ENCODE data around the gene SLC39A11. TPM values are rescaled to one million over a fixed set of nuclear protein-coding genes. Genes with fewer than 3 reads are reported as not detected.

Gene SLC39A11
- total and polyA plus RNA-seq, 8 donors, result 5.2 to 62.0 (median 12.9) TPM

GRCh38 chr17:72839131-72839725 is 253.3 kb downstream of the SLC39A11 start:
- H3K4me1 ChIP-seq, result no peaks in the 10 kb centered on the region
- WGBS, 5 donors, result 73 to 92% (median 83%) methylated on average over 2 of the region's 2 CpGs
- no peak overlapping the region for H3K4me3 ChIP-seq
- no peak overlapping the region for H3K27ac ChIP-seq
- DNase-seq, result no peak
- H3K36me3 ChIP-seq, result peaks cover 0 to 66% (median 45%) of the 10 kb centered on the region in 4 donors
- H3K27me3 ChIP-seq, result no peaks in the 10 kb centered on the region
- peaks cover 2 to 8% (median 6%) of the 10 kb centered on the region in 4 donors for H3K9me3 ChIP-seq
- intact Hi-C loops (cut with DNase I; ENCODE audit: low total_unique reads), result no loop called here
- TF ChIP-seq POLR2A (IDR thresholded peaks at IDR 0.05), result no peak
- TF ChIP-seq POLR2AphosphoS5 (IDR thresholded peaks at IDR 0.05), result no peak
- TF ChIP-seq EP300 (IDR thresholded peaks at IDR 0.05), result no peak
- no peak for TF ChIP-seq CTCF (IDR thresholded peaks at IDR 0.05)

GRCh38 chr17:72838581-72838980 is 253.9 kb downstream of the SLC39A11 start:
- H3K27ac ChIP-seq, result no peak overlapping the region

DNA sequence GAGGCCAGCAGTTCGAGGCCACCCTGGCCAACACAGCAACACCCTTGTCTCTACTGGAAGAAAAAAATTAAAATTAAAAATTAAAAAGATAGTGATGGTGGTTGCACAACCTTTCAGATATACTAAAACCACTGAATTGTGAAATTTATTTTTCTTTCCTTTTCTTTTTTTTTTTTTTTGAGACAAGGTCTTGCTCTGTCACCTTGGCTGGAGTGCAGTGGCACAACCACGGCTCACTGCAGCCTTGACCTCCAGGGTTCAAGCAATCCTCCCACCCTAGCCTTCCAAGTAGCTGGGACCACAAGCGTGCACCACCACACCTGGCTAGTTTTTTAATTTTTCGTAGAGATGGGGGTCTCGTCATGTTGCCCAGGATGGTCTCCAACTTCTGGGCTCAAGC is 254.4 kb downstream of the SLC39A11 start:
- peaks cover 0 to 58% (median 45%) of the 10 kb centered on the region in 4 donors for H3K36me3 ChIP-seq
- no peak overlapping the region for H3K27ac ChIP-seq
- no peaks in the 10 kb centered on the region for H3K4me1 ChIP-seq
- 93 to 96% (median 95%) methylated on average over 5 of the region's 5 CpGs for WGBS, 5 donors
- intact Hi-C loops (cut with DNase I; ENCODE audit: low total_unique reads), result no loop called here
- no peaks in the 10 kb centered on the region for H3K27me3 ChIP-seq
- peaks cover 2 to 8% (median 6%) of the 10 kb centered on the region in 4 donors for H3K9me3 ChIP-seq
- H3K4me3 ChIP-seq, result no peak overlapping the region
- TF ChIP-seq CTCF (IDR thresholded peaks at IDR 0.05), result no peak
- TF ChIP-seq POLR2A (IDR thresholded peaks at IDR 0.05), result no peak
- TF ChIP-seq EP300 (IDR thresholded peaks at IDR 0.05), result no peak
- no peak for TF ChIP-seq POLR2AphosphoS5 (IDR thresholded peaks at IDR 0.05)
- DNase-seq, result no peak

More at GRCh38 chr17:72838581-72838980, 253.9 kb downstream of the SLC39A11 start:
- Histone ChIP-seq H3K4me1 (no peaks in the 10 kb centered on the region), H3K27me3 (no peaks in the 10 kb centered on the region), H3K4me3 (no peak overlapping the region), H3K9me3 (peaks cover 2 to 8% (median 6%) of the 10 kb centered on the region in 4 donors), H3K36me3 (peaks cover 0 to 62% (median 45%) of the 10 kb centered on the region in 4 donors)
- no peak for TF ChIP-seq POLR2AphosphoS5 (IDR thresholded peaks at IDR 0.05)
- TF ChIP-seq POLR2A (IDR thresholded peaks at IDR 0.05), result no peak
- no peak for TF ChIP-seq CTCF (IDR thresholded peaks at IDR 0.05)
- TF ChIP-seq EP300 (IDR thresholded peaks at IDR 0.05), result no peak
- no peak for DNase-seq
- WGBS, 5 donors, result 78 to 88% (median 85%) methylated on average over 5 of the region's 5 CpGs
- intact Hi-C loops (cut with DNase I; ENCODE audit: low total_unique reads), result no loop called here

GRCh38 chr17:72837335-72837734 is 255.2 kb downstream of the SLC39A11 start:
- intact Hi-C loops (cut with DNase I; ENCODE audit: low total_unique reads), result no loop called here
- H3K27me3 ChIP-seq, result no peaks in the 10 kb centered on the region
- peaks cover 2 to 8% (median 6%) of the 10 kb centered on the region in 4 donors for H3K9me3 ChIP-seq
- H3K36me3 ChIP-seq, result peaks cover 0 to 58% (median 45%) of the 10 kb centered on the region in 4 donors
- no peaks in the 10 kb centered on the region for H3K4me1 ChIP-seq
- TF ChIP-seq POLR2AphosphoS5 (IDR thresholded peaks at IDR 0.05) (no peak), CTCF (IDR thresholded peaks at IDR 0.05) (no peak), EP300 (IDR thresholded peaks at IDR 0.05) (no peak), POLR2A (IDR thresholded peaks at IDR 0.05) (no peak)
- H3K4me3 ChIP-seq, result no peak overlapping the region
- 43 to 61% (median 45%) methylated on average over 1 of the region's 1 CpG for WGBS, 5 donors
- no peak overlapping the region for H3K27ac ChIP-seq
- DNase-seq, result no peak
